Measurements from ENCODE around the gene CLEC4M. TPM values are rescaled to one million over a fixed set of nuclear protein-coding genes. Genes with fewer than 3 reads are reported as not detected.

The CLEC4M gene
- total and polyA plus RNA-seq, 8 donors: 1.8 TPM; not detected in 7

DNA sequence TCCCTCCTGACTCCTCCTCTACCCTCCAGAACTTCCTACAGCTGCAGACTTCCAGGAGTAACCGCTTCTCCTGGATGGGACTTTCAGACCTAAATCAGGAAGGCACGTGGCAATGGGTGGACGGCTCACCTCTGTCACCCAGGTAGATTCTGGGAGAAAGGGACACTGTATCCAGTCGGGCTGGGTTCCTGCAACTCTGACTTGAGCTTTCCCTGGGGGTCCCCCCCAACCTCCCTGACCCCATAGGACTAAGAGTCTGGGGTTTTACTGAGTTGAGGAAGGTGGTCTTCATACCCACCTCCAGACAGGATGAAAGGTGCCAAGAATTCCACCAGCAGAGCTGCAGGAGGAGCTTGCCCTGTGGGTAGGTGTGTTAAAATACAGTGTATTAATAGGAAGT is 4.4 kb downstream of the CLEC4M start:
- WGBS, 5 donors: 67 to 81% (median 71%) methylated on average over 4 of the region's 4 CpGs
- no peak for DNase-seq
- no peak overlapping the region for H3K4me3 ChIP-seq
- TF ChIP-seq POLR2AphosphoS5 (IDR thresholded peaks at IDR 0.05) (no peak), POLR2A (IDR thresholded peaks at IDR 0.05) (no peak), EP300 (IDR thresholded peaks at IDR 0.05) (no peak)
- TF ChIP-seq, protein P1, sequence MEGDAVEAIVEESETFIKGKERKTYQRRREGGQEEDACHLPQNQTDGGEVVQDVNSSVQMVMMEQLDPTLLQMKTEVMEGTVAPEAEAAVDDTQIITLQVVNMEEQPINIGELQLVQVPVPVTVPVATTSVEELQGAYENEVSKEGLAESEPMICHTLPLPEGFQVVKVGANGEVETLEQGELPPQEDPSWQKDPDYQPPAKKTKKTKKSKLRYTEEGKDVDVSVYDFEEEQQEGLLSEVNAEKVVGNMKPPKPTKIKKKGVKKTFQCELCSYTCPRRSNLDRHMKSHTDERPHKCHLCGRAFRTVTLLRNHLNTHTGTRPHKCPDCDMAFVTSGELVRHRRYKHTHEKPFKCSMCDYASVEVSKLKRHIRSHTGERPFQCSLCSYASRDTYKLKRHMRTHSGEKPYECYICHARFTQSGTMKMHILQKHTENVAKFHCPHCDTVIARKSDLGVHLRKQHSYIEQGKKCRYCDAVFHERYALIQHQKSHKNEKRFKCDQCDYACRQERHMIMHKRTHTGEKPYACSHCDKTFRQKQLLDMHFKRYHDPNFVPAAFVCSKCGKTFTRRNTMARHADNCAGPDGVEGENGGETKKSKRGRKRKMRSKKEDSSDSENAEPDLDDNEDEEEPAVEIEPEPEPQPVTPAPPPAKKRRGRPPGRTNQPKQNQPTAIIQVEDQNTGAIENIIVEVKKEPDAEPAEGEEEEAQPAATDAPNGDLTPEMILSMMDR (IDR thresholded peaks at IDR 0.05): no peak
- H3K27me3 ChIP-seq: peaks cover 0 to 44% (median 0%) of the 10 kb centered on the region in 3 donors
- H3K9me3 ChIP-seq: no peaks in the 10 kb centered on the region
- no peaks in the 10 kb centered on the region for H3K4me1 ChIP-seq
- H3K27ac ChIP-seq: no peak overlapping the region
- intact Hi-C loops (cut with DNase I; ENCODE audit: low total_unique reads): no loop called here
- no peaks in the 10 kb centered on the region for H3K36me3 ChIP-seq

DNA sequence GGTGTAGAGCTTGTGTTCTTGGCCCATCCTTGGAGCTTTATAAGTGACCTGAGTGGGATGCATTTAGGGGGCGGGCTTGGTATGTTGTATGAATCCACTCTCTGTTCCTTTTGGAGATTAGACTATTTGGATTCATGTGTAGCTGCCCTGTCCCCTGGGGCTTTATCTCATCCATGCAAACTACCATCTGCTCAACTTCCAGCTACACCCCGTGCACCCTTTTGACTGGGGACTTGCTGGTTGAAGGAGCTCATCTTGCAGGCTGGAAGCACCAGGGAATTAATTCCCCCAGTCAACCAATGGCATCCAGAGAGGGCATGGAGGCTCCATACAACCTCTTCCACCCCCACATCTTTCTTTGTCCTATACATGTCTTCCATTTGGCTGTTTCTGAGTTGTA is 6.1 kb downstream of the CLEC4M start:
- intact Hi-C loops (cut with DNase I; ENCODE audit: low total_unique reads): no loop called here
- TF ChIP-seq, protein P1 (IDR thresholded peaks at IDR 0.05): no peak
- no peak for TF ChIP-seq POLR2AphosphoS5 (IDR thresholded peaks at IDR 0.05)
- no peak for TF ChIP-seq EP300 (IDR thresholded peaks at IDR 0.05)
- no peak for TF ChIP-seq POLR2A (IDR thresholded peaks at IDR 0.05)
- Histone ChIP-seq H3K36me3 (no peaks in the 10 kb centered on the region), H3K4me1 (no peaks in the 10 kb centered on the region), H3K27ac (no peak overlapping the region), H3K27me3 (peaks cover 0 to 41% (median 0%) of the 10 kb centered on the region in 3 donors), H3K9me3 (no peaks in the 10 kb centered on the region), H3K4me3 (no peak overlapping the region)
- WGBS, 5 donors: 56 to 84% (median 80%) methylated on average over 2 of the region's 2 CpGs
- no peak for DNase-seq

DNA sequence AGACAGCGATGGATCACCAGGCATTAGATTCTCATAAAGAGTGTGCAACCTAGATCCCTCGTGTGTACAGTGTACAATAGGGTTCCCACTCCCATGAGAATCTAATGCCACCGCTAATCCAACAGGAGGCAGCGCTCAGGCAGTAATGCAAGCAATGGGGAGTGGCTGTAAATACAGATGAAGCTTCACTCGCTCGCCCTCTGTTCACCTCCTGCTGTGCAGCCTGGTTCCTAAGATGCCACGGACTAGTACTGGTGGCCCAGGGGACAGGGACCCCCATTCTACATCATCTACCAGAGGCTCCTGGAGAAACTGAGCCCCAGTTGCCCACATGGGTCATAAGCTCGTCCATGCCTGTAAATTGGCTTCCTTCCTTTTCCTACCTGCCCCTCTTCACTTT is 8.0 kb downstream of the CLEC4M start:
- Histone ChIP-seq H3K9me3 (no peaks in the 10 kb centered on the region), H3K27ac (no peak overlapping the region), H3K36me3 (no peaks in the 10 kb centered on the region), H3K27me3 (peaks cover 0 to 36% (median 0%) of the 10 kb centered on the region in 3 donors), H3K4me3 (no peak overlapping the region), H3K4me1 (no peaks in the 10 kb centered on the region)
- WGBS, 5 donors: 50 to 73% (median 64%) methylated on average over 8 of the region's 8 CpGs
- intact Hi-C loops (cut with DNase I; ENCODE audit: low total_unique reads): no loop called here
- DNase-seq: no peak
- no peak for TF ChIP-seq EP300 (IDR thresholded peaks at IDR 0.05)
- TF ChIP-seq, protein P1 (IDR thresholded peaks at IDR 0.05): no peak
- TF ChIP-seq POLR2AphosphoS5 (IDR thresholded peaks at IDR 0.05): no peak
- no peak for TF ChIP-seq POLR2A (IDR thresholded peaks at IDR 0.05)

DNA sequence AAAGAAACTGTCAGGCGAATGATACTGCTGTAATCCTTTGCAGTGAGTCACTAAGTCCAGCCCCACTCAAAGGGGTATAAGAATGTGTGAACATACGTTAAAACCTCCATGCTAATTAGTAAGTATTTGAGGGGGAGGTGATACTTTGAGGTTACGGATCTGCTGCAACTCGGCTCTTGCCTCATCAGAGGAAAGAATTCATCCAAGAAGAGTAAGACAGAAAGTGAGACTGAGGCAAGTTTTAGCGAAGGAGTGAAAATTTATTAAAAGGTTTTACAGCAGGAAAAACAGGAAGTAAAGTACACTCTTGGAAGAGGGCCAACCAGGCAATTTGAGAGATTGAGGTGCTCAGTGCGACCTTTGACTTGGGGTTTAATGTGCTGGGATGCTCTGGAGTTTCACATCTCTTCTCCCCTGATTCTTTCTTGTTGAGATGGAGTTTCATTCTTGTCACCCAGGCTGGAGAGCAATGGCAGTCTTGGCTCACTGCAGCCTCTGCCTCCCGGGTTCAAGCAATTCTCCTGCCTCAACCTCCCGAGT is 9.8 kb downstream of the CLEC4M start:
- peak in 1 of 2 donors; percentile 16 for DNase-seq
- intact Hi-C loops (cut with DNase I; ENCODE audit: low total_unique reads): no loop called here
- no peak overlapping the region for H3K4me3 ChIP-seq
- H3K27me3 ChIP-seq: peaks cover 0 to 37% (median 0%) of the 10 kb centered on the region in 3 donors
- TF ChIP-seq, protein P1 (IDR thresholded peaks at IDR 0.05): no peak
- TF ChIP-seq EP300 (IDR thresholded peaks at IDR 0.05) (no peak), POLR2A (IDR thresholded peaks at IDR 0.05) (no peak), POLR2AphosphoS5 (IDR thresholded peaks at IDR 0.05) (no peak)
- no peaks in the 10 kb centered on the region for H3K4me1 ChIP-seq
- H3K36me3 ChIP-seq: no peaks in the 10 kb centered on the region
- no peaks in the 10 kb centered on the region for H3K9me3 ChIP-seq
- WGBS, 5 donors: 33 to 47% (median 44%) methylated on average over 8 of the region's 8 CpGs
- no peak overlapping the region for H3K27ac ChIP-seq
